PFSK-1 (cell line): ENCODE results near the gene KRI1.

Experiments used
- POLR2AphosphoS5 ChIP-seq: IDR thresholded peaks from 2 replicates; pipeline ENCODE4 v1.6.1; 2012; ENCODE audit warnings: low read depth, mild to moderate bottlenecking, control low read depth, low read length, moderate library complexity
- TF ChIP-seq, protein P1 (sequence below), 2 experiments: IDR thresholded peaks; 2 replicates each; pipeline versions ENCODE4 v1.6.1 to v1.8.0; 2011 to 2012; ENCODE audit warnings: low read depth in 2 of 2, low read length in 2 of 2, control low read depth in 1 of 2, inconsistent platforms in 1 of 2, mild to moderate bottlenecking in 1 of 2, moderate library complexity in 1 of 2; ENCODE audit not compliant: insufficient read depth in 1 of 2

DNA sequence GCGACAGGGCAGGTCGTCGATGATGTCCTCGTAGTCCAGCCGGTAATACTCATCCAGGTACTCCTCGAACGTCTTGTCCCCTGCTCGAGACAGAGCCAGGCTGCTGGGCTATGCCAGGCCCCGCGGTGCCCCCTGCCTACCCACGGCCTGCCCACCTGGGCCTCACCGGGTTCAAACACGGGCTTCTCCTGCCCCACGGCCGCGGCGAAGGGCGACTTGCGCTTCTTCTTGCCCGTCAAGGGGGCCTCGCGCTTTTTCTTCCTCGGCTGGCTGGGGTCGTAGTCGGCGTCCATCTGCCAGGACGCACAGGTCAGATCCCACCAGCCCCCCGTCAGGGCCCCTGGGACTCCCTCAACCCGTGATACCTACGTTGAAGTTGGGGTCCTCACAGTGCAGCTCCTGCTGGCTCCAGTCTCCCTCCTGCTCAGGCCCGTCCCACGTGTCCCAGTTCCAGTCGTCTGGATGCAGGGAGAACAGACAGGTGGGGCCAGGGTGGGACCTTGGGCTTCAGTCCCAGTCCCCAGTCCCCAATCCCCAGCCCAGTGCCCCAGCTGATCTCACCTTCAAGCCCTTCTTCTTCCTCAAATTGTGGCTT is 8.1 kb downstream of the KRI1 start:
- TF ChIP-seq POLR2AphosphoS5 = no peak
- TF ChIP-seq, protein P1, sequence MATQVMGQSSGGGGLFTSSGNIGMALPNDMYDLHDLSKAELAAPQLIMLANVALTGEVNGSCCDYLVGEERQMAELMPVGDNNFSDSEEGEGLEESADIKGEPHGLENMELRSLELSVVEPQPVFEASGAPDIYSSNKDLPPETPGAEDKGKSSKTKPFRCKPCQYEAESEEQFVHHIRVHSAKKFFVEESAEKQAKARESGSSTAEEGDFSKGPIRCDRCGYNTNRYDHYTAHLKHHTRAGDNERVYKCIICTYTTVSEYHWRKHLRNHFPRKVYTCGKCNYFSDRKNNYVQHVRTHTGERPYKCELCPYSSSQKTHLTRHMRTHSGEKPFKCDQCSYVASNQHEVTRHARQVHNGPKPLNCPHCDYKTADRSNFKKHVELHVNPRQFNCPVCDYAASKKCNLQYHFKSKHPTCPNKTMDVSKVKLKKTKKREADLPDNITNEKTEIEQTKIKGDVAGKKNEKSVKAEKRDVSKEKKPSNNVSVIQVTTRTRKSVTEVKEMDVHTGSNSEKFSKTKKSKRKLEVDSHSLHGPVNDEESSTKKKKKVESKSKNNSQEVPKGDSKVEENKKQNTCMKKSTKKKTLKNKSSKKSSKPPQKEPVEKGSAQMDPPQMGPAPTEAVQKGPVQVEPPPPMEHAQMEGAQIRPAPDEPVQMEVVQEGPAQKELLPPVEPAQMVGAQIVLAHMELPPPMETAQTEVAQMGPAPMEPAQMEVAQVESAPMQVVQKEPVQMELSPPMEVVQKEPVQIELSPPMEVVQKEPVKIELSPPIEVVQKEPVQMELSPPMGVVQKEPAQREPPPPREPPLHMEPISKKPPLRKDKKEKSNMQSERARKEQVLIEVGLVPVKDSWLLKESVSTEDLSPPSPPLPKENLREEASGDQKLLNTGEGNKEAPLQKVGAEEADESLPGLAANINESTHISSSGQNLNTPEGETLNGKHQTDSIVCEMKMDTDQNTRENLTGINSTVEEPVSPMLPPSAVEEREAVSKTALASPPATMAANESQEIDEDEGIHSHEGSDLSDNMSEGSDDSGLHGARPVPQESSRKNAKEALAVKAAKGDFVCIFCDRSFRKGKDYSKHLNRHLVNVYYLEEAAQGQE (IDR thresholded peaks at IDR 0.05; ENCODE audit: insufficient read depth in 1 of 2, low read depth in 2 of 2, low read length in 2 of 2) = no peak
